Gastrocnemius medialis (tissue), 4 donors: ENCODE results near the gene VAMP1.

ENCODE experiments used
- POLR2A ChIP-seq, 2 donors: fragments of 450-650 bp; IDR thresholded peaks; one replicate each; pipeline ENCODE4 v1.6.1; 2017; ENCODE audit warnings: antibody characterized with exemption in 2 of 2, mild to moderate bottlenecking in 2 of 2, moderate library complexity in 2 of 2
- TF ChIP-seq, protein P1 (sequence below), 5 experiments: fragments of 450-650 bp in 3 of 5; fragments of 200-600 bp in 2 of 5; sonication (generic) in 2 of 5; IDR thresholded peaks in 4 of 5; conservative IDR thresholded peaks in 1 of 5; 1 replicate in 4 of 5; 2 replicates in 1 of 5; pipeline ENCODE4 v1.5.1; 2016 to 2019; ENCODE audit warnings: antibody characterized with exemption in 5 of 5, mild to moderate bottlenecking in 3 of 5, moderate library complexity in 3 of 5

DNA sequence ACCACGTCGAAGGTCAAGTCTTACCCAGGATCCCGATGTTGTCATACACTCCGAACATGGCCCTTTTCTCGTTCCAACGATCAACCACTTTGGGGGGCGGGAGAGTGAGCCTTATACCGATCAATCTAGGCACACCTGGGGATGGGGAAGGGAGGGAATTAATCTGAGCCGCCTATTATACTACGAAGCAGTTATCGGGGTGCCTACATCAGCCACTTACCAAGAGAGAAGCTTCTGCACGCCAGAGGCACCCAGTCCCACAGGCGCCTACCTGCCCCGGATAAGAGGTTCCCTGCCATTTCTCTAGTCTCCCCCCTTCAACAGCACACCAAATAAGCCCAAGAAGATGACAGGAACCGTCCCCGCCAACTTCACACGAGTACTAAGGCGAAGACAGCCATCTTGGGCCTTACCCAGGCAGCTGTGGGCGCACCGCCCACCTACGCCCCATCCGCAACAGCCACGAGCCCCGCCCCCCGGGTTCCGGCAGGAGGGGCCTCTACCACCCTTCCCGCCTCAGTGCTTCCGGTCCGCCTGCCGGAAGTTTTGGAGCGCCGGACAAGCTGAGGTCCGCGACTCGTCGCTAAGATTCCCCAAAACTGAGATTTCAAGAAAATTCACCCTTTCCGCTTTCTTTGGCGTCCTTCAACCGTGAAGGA, 22.5 kb upstream of the VAMP1 start, which contains the start of gene MRPL51:
- TF ChIP-seq, protein P1, sequence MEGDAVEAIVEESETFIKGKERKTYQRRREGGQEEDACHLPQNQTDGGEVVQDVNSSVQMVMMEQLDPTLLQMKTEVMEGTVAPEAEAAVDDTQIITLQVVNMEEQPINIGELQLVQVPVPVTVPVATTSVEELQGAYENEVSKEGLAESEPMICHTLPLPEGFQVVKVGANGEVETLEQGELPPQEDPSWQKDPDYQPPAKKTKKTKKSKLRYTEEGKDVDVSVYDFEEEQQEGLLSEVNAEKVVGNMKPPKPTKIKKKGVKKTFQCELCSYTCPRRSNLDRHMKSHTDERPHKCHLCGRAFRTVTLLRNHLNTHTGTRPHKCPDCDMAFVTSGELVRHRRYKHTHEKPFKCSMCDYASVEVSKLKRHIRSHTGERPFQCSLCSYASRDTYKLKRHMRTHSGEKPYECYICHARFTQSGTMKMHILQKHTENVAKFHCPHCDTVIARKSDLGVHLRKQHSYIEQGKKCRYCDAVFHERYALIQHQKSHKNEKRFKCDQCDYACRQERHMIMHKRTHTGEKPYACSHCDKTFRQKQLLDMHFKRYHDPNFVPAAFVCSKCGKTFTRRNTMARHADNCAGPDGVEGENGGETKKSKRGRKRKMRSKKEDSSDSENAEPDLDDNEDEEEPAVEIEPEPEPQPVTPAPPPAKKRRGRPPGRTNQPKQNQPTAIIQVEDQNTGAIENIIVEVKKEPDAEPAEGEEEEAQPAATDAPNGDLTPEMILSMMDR (IDR thresholded peaks at IDR 0.05 in 4 of 5, conservative IDR thresholded peaks at IDR 0.05 in 1 of 5) = no peak
- TF ChIP-seq POLR2A (IDR thresholded peaks at IDR 0.05) = peak; percentile 79 to 86
